Stomach (tissue), 4 donors: ENCODE data around the gene TCHP.

ENCODE experiments used
- CTCF ChIP-seq, 7 experiments: fragments of 450-650 bp in 4 of 7; fragments of 200-600 bp in 3 of 7; sonication (generic) in 3 of 7; IDR thresholded peaks; one replicate each; pipeline ENCODE4 v1.5.1; 2016 to 2019; ENCODE audit warnings: antibody characterized with exemption in 7 of 7, control low read depth in 2 of 7, mild to moderate bottlenecking in 1 of 7
- EP300 ChIP-seq: sonication (generic); formaldehyde crosslinking; IDR thresholded peaks from one replicate; pipeline ENCODE4 v1.6.1; 2017; ENCODE audit warnings: antibody characterized with exemption

GRCh38 chr12:109931143-109931542 is 31.1 kb downstream of the TCHP start:
- TF ChIP-seq EP300 = no peak
- no peak for TF ChIP-seq CTCF (IDR thresholded peaks at IDR 0.05)
